HG03520 (cell line): ENCODE data around the gene MAD1L1.
"Not testable (repeated sequence)": the region's sequence is repeated elsewhere in the genome, so short reads cannot be mapped to it uniquely, and the experiment has no call there.

Experiments
- ATAC-seq: cut with Tn5 transposase; IDR thresholded peaks from one replicate; pipeline ENCODE4 v1.9.1; 2021; ENCODE audit warnings: mild to moderate bottlenecking, moderate library complexity; ENCODE audit not compliant: unreplicated experiment

The MAD1L1 gene

DNA sequence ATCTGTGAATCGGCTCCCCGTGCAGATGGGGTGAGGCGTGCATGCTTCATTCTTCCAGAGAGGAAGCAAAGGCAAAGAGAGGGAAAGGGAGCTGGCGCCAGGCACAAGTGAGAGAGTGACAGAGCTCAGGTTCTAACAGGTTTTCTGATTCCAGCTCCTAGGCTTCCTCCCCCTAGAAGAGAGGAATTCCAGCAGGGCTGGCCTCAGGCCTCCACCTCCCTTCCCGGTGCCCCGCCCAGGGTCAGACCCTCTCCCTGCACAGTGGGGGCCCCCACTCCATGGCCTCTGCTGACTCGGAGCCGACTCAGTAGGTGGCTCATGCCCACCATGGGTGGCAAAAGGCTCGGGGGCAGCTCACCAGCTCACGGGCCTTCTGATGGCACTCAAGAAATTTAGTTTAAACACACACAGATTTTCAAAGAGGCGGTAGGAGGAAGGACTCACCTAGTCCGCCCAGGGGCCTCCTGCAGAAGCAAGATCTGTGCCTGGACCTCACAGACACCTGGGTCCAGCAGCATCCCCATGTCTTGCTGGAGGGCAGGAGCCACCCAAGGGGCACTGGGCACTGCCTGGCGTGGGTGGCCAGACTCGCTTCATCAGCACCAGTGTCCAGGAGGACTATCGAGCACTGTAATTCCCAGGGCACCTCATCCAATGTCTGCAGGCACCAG, 183.5 kb downstream of the MAD1L1 start:
- no peak for ATAC-seq

- ATAC-seq = no peak
These were observed 184.2 kb downstream of the MAD1L1 start for GRCh38 chr7:2048531-2048930.

DNA sequence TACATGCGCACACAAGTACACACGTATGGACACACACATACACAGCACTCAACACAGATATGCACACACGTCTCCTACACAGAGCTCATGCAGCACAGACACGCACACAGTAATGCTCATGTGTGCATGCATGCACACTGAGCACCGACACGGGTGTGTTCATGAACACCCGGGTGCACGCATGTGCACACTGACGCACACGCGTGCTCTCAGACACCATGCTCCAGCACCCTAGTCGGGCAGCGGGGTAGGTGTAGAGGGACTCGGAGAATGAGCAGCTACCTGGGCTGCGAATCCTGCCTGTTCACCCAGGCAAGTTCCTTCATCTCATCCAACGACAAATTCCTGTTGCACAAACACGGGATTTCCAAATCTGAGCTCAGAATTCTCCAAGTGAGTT, 184.7 kb downstream of the MAD1L1 start:
- ATAC-seq = no peak

- no peak for ATAC-seq
These were observed 185.9 kb downstream of the MAD1L1 start for GRCh38 chr7:2046581-2047565.

DNA sequence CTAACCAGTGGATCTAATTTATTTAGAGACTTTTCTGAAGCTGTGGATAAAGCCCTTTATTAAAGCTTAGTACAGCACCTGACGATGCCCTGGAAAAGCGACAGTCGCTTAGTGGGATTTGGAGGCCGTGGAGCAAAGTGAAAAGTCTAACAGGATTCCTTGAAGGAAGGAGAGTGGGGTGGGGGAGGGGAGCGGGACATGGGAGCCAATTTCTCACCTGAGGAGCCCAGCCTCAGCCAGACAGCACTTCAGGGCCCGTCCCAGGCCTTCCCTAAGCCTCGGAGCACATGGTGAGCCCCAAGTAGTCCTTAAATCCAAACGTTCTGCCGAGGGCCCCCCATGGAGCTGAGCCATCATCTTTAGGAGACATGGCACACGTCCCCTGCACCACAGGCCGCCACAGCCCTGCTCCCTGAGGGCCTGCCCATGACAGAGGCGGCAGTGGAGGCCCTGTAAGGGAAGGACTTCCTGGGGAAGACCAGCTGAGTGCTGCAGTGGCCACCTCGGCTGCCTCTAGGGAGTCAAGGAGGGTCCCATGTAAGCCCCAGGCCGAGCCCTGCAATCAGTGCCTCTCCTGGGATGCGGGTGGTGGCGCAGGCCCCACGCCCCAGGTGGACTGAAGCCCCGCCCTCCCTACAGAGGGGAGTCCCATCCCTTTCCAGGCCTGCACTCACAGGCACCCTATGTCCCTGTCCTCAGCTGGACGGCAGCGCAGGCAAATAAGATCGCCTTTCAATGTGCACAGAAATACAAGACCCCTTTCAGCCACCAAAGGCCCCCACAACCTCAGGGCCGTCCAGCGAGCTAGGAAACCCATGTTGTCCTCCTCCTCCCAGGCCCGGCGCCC, 187.0 kb downstream of the MAD1L1 start:
- ATAC-seq = no peak

- no peak for ATAC-seq
These were observed 187.8 kb downstream of the MAD1L1 start for GRCh38 chr7:2044883-2045471.

- no peak for ATAC-seq
These were observed 188.3 kb downstream of the MAD1L1 start for GRCh38 chr7:2044311-2044882.

GRCh38 chr7:2043316-2044039, 189.3 kb downstream of the MAD1L1 start:
- no peak for ATAC-seq

GRCh38 chr7:2042650-2043049, 190.1 kb downstream of the MAD1L1 start:
- no peak for ATAC-seq

DNA sequence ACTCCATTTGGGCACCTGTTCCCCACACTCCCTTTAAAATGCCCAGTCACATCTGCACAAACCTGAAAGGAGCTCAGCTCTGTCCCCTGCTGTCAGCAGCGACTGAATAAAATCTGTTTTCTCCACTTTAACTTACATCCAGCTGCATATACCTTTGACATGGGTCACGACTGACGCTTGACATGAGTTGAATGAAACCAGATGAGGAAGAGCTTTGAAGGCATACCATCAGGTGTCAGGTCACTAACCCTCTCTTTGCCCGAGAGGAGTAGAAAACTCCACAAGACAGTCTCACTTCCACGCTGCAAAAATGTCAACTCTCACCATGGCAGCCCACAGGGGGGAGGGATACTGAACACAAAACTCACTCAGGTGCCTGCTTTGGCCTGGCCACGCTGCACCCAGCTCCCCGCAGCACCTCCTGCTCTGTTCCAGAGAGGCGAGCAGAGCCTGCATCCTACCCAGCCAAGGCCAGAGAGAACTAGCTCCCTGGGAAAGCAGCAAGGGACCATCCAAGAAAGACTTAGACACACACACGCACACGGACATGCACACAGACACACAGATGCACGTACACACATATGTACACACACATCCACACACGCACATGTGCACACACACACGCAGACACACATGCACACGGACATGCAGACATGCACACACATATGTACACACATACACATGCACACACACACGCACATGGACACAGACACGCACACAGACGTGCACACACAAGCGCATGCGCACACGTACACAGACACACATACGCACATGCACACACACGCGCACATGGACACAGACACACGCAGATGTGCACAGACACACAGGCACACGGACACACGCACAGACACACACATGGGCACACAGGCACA, 191.0 kb downstream of the MAD1L1 start:
- ATAC-seq = no peak

- ATAC-seq = no peak
These were observed 191.9 kb downstream of the MAD1L1 start for GRCh38 chr7:2040893-2041270.

GRCh38 chr7:2040201-2040892, 192.4 kb downstream of the MAD1L1 start:
- no peak for ATAC-seq

- ATAC-seq = no peak
These were observed 193.6 kb downstream of the MAD1L1 start for GRCh38 chr7:2038931-2039728.

DNA sequence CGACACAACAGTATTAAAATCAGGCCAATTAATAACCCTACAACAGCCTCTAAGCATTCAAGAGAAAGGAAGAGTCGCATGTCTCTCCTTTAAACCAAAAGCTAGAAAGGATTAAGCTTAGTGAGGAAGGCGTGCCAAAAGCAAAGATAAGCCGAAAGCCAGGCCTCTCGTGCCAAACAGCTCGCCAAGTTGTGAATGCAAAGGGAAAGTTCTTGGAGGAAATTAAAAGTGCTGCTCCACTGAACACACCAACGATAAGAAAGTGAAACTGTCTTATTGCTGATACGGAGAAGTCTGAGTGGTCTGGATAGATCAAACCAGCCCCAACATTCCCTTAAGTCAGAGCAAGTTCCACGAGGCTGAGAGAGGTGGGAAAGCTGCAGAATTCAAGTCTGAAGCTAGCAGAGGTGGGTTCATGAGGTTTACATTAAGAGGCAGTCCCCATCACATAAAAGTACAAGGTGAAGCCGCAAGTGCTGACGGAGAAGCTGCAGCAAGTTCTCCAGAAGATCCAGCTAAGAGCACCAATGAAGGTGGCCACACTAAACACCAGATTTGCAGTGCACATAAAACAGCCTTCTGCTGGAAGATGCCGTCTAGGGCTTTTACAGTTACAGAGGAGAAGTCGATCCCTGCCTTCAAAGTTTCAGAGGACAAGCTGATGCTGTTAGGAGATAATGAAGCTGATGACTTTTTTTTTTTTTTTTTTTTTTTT, 194.8 kb downstream of the MAD1L1 start:
- ATAC-seq = no peak

GRCh38 chr7:2037301-2037807, 195.4 kb downstream of the MAD1L1 start:
- ATAC-seq = no peak

DNA sequence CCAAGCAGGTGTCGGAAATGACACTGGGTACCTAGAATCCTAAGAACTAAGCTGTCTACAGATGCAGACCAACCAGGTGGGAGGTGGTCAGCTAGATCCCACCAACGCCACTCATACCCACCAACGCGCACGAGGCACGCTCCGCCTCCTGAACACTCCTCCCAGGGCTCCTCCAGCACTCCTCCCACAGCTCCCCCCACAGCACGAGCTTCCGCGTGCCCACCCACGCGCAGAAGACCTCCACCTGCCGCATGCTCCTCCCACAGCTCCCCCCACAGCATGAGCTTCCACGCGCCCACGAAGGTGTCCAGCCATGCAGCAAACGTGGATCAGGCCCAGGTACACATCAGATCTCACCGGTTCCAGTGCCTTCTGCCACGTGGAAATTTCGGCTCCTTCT, 196.0 kb downstream of the MAD1L1 start:
- ATAC-seq = no peak

- not testable (repeated sequence) for ATAC-seq
These were observed 196.5 kb downstream of the MAD1L1 start for GRCh38 chr7:2036201-2036600.
